Measurements from ENCODE around the gene TMEM163. TPM values are rescaled to one million over a fixed set of nuclear protein-coding genes. Genes with fewer than 3 reads are reported as not detected.
"Not testable (repeated sequence)": the region's sequence is repeated elsewhere in the genome, so short reads cannot be mapped to it uniquely, and the experiment has no call there.

The TMEM163 gene
- polyA plus RNA-seq, 6 donors from 2014 or later = 0.33 to 1.0 (median 0.47) TPM

DNA sequence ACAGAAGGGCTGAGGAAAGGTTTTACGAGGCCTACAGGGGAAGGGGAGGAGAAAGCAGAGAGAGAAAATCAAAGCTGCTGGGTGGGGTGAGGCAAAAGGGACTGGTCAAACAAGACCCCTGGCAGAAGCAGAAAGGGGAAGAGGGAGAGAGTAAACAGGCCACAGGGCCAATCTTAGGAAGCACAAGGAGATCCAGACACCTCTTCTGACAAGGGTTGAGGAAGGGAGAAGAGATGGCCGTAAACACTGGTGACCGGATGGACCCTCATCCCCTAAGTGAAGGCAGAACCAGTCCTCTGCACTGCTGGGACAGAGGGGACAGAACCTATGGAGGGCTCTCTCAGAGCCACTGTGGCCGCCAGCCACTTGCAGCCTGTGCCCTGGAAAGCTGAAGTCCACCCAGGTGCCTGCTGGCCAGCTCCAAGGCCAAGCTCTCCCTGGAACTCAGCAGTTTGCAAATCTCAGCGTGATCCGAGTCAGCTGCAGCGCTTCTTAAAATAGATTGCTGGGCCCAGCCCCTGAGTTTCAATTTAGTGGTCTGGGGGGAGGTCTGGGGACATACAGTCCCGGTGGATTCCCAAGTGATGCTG, 108.8 kb downstream of the TMEM163 start:
- Mint-ChIP-seq H3K27ac (no peak overlapping the region), H3K36me3 (peaks cover 11 to 33% of the 10 kb centered on the region in 2 donors), H3K4me3 (no peak overlapping the region), H3K27me3 (peaks cover 0 to 11% (median 8%) of the 10 kb centered on the region in 3 donors), H3K4me1 (no peaks in the 10 kb centered on the region), H3K9me3 (peaks cover 20 to 33% (median 28%) of the 10 kb centered on the region in 7 donors)
- DNase-seq = no peak
- no peak for ATAC-seq (ENCODE audit: low read depth in 2 of 2)

- ATAC-seq (ENCODE audit: low read depth in 2 of 2) (no peak), DNase-seq (no peak)
- Mint-ChIP-seq H3K27me3 (peaks cover 9 to 44% (median 24%) of the 10 kb centered on the region in 3 donors), H3K36me3 (peaks cover 0 to 16% of the 10 kb centered on the region in 2 donors), H3K27ac (no peak overlapping the region), H3K9me3 (peaks cover 3 to 17% (median 9%) of the 10 kb centered on the region in 7 donors), H3K4me1 (no peaks in the 10 kb centered on the region), H3K4me3 (no peak overlapping the region)
Measured at GRCh38 chr2:134603966-134604365, 114.8 kb downstream of the TMEM163 start.

- peaks cover 3 to 25% (median 10%) of the 10 kb centered on the region in 7 donors for H3K9me3 Mint-ChIP-seq
Measured at GRCh38 chr2:134602666-134603065, 116.1 kb downstream of the TMEM163 start.

DNA sequence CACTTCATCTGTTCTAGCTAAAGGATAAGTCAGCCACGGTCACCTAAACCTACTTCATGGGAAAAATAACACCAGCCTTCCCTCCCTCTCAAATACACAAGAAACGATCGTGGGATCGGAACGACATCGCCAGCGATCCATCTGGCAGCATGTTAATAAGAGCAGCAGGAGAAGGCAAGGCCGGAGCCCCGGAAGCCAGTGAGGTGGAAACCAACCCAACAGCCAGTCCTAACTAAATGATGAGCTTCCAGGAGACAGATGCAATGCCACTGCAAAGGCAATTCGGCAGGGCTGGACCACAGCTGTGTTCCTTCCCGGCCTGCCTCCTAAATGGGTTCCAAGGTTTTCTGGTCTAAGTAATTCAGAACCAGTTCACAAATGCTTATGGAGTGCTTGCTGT, 117.5 kb downstream of the TMEM163 start:
- ATAC-seq (ENCODE audit: low read depth in 2 of 2) (no peak), DNase-seq (no peak)
- no peaks in the 10 kb centered on the region for H3K4me1 Mint-ChIP-seq
- no peak overlapping the region for H3K4me3 Mint-ChIP-seq
- H3K27me3 Mint-ChIP-seq = peaks cover 16 to 38% (median 19%) of the 10 kb centered on the region in 3 donors
- H3K36me3 Mint-ChIP-seq = peaks cover 0 to 10% of the 10 kb centered on the region in 2 donors
- peaks cover 3 to 29% (median 10%) of the 10 kb centered on the region in 7 donors for H3K9me3 Mint-ChIP-seq
- H3K27ac Mint-ChIP-seq = no peak overlapping the region

More at GRCh38 chr2:134602666-134603065, 116.1 kb downstream of the TMEM163 start:
- peaks cover 15 to 44% (median 24%) of the 10 kb centered on the region in 3 donors for H3K27me3 Mint-ChIP-seq
- H3K4me1 Mint-ChIP-seq = no peaks in the 10 kb centered on the region
- H3K36me3 Mint-ChIP-seq = peaks cover 0 to 16% of the 10 kb centered on the region in 2 donors
- ATAC-seq (ENCODE audit: low read depth in 2 of 2) (no peak), DNase-seq (no peak)
- no peak overlapping the region for H3K27ac Mint-ChIP-seq
- H3K4me3 Mint-ChIP-seq = no peak overlapping the region

- no peak overlapping the region for H3K4me3 Mint-ChIP-seq
- DNase-seq = no peak
- no peak overlapping the region for H3K27ac Mint-ChIP-seq
- peaks cover 3 to 35% (median 12%) of the 10 kb centered on the region in 7 donors for H3K9me3 Mint-ChIP-seq
- peaks cover 0 to 9% of the 10 kb centered on the region in 2 donors for H3K36me3 Mint-ChIP-seq
- H3K4me1 Mint-ChIP-seq = no peaks in the 10 kb centered on the region
- peaks cover 16 to 36% (median 18%) of the 10 kb centered on the region in 3 donors for H3K27me3 Mint-ChIP-seq
- ATAC-seq (ENCODE audit: low read depth in 2 of 2) = no peak
Measured at GRCh38 chr2:134600208-134600607, 118.6 kb downstream of the TMEM163 start.

DNA sequence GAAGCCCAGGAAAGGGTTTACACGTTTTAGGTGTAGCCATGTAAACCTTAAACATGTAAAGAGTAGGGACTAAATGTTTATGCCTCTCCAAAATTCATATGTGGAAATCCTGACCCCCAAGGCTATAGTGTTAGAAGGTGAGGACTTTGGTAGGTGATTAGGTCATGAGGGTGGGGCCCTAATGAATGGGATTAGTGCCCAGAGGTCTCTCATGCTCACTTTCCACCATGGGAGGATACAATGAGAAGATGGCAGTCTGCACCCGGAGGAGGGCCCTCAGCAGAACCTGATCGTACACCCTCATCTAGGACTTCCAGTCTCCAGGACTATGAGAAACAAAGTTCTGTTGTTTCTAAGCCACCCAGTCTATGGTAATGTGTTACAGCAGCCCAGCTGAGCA, 119.6 kb downstream of the TMEM163 start:
- H3K27me3 Mint-ChIP-seq = peaks cover 16 to 34% (median 18%) of the 10 kb centered on the region in 3 donors

DNA sequence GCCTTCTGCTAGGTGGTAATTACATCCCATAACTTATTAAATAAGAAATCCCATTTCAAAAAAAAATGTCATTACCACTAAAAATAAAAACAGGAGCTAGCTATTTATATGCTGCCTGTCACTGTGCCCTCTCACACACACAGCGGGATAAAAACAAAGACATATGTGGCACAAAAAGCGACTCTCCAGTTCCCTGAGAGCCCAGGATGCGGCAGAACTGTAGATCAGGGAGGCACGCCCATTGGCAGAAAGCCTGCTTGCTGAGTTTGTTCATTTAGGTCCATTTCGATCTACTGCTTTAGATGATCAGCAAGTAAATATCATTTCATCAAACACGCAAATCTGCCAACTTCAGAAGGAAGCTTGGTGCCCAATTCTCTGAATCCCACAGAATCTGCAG, 124.4 kb downstream of the TMEM163 start:
- H3K4me3 Mint-ChIP-seq = no peak overlapping the region
- peaks cover 0 to 14% (median 4%) of the 10 kb centered on the region in 3 donors for H3K27me3 Mint-ChIP-seq
- H3K9me3 Mint-ChIP-seq = peaks cover 8 to 50% (median 35%) of the 10 kb centered on the region in 7 donors
- H3K36me3 Mint-ChIP-seq = peaks cover 10 to 11% of the 10 kb centered on the region in 2 donors
- no peak for ATAC-seq (ENCODE audit: low read depth in 2 of 2)
- no peak for DNase-seq
- no peak overlapping the region for H3K27ac Mint-ChIP-seq
- H3K4me1 Mint-ChIP-seq = no peaks in the 10 kb centered on the region

More for the DNA sequence above, 119.6 kb downstream of the TMEM163 start:
- Mint-ChIP-seq H3K9me3 (peaks cover 3 to 35% (median 13%) of the 10 kb centered on the region in 7 donors), H3K36me3 (peaks cover 0 to 9% of the 10 kb centered on the region in 2 donors), H3K27ac (no peak overlapping the region), H3K4me3 (no peak overlapping the region), H3K4me1 (no peaks in the 10 kb centered on the region)
- ATAC-seq (ENCODE audit: low read depth in 2 of 2) (no peak), DNase-seq (no peak)

- no peak for DNase-seq
- no peak for ATAC-seq (ENCODE audit: low read depth in 2 of 2)
- Mint-ChIP-seq H3K9me3 (peaks cover 14 to 55% (median 38%) of the 10 kb centered on the region in 7 donors), H3K27me3 (peaks cover 0 to 11% (median 4%) of the 10 kb centered on the region in 3 donors), H3K36me3 (peaks cover 11 to 16% of the 10 kb centered on the region in 2 donors), H3K4me3 (no peak overlapping the region), H3K27ac (no peak overlapping the region), H3K4me1 (no peaks in the 10 kb centered on the region)
Measured at GRCh38 chr2:134593519-134593918, 125.3 kb downstream of the TMEM163 start.

- Mint-ChIP-seq H3K4me1 (no peaks in the 10 kb centered on the region), H3K4me3 (no peak overlapping the region), H3K36me3 (peaks cover 11 to 23% of the 10 kb centered on the region in 2 donors), H3K27me3 (peaks cover 0 to 5% (median 4%) of the 10 kb centered on the region in 3 donors), H3K27ac (no peak overlapping the region), H3K9me3 (peaks cover 13 to 46% (median 40%) of the 10 kb centered on the region in 7 donors)
- no peak for ATAC-seq (ENCODE audit: low read depth in 2 of 2)
- DNase-seq = no peak
Measured at GRCh38 chr2:134592377-134592776, 126.4 kb downstream of the TMEM163 start.

GRCh38 chr2:134591526-134591925, 127.3 kb downstream of the TMEM163 start:
- Mint-ChIP-seq H3K9me3 (peaks cover 13 to 45% (median 40%) of the 10 kb centered on the region in 7 donors), H3K27ac (no peak overlapping the region), H3K27me3 (peaks cover 0 to 5% (median 4%) of the 10 kb centered on the region in 3 donors), H3K4me3 (no peak overlapping the region), H3K36me3 (peaks cover 11 to 23% of the 10 kb centered on the region in 2 donors), H3K4me1 (peaks cover 0 to 1% (median 0%) of the 10 kb centered on the region in 3 donors)
- no peak for ATAC-seq (ENCODE audit: low read depth in 2 of 2)
- no peak for DNase-seq

DNA sequence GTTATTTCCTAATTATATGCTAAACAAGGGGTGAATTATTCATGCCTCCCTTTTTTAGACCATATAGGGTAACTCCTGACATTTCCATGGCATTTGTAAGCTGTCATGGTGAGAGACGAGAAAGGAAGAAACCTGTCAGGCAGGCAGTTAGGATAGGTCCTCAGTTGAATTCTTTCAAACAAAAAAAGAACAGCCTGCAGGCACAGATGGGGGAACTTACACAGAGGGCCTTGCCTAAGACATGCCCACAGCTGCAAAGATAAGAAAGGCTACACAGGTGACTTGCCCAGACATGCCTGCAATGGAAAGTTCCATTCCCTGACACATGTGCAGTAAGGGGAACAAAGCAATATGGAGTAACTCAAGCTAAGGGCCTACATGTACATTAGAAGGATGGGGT, 128.1 kb downstream of the TMEM163 start:
- DNase-seq = no peak
- peaks cover 13 to 45% (median 36%) of the 10 kb centered on the region in 7 donors for H3K9me3 Mint-ChIP-seq
- peaks cover 0 to 5% (median 4%) of the 10 kb centered on the region in 3 donors for H3K27me3 Mint-ChIP-seq
- peak overlapping the region in 1 of 8 donors; percentile 2 for H3K4me3 Mint-ChIP-seq
- H3K4me1 Mint-ChIP-seq = peaks cover 0 to 5% (median 0%) of the 10 kb centered on the region in 3 donors
- ATAC-seq (ENCODE audit: low read depth in 2 of 2) = no peak
- H3K36me3 Mint-ChIP-seq = peaks cover 11 to 23% of the 10 kb centered on the region in 2 donors
- H3K27ac Mint-ChIP-seq = no peak overlapping the region

GRCh38 chr2:134589171-134590083, 129.4 kb downstream of the TMEM163 start:
- ATAC-seq (ENCODE audit: low read depth in 2 of 2); H3K4me3 Mint-ChIP-seq; H3K27me3 Mint-ChIP-seq; H3K27ac Mint-ChIP-seq; H3K4me1 Mint-ChIP-seq; DNase-seq: not testable (repeated sequence)
- peaks cover 13 to 45% (median 33%) of the 10 kb centered on the region in 7 donors for H3K9me3 Mint-ChIP-seq
- peaks cover 11 to 23% of the 10 kb centered on the region in 2 donors for H3K36me3 Mint-ChIP-seq

GRCh38 chr2:134588556-134588955, 130.2 kb downstream of the TMEM163 start:
- H3K9me3 Mint-ChIP-seq = peaks cover 13 to 42% (median 35%) of the 10 kb centered on the region in 7 donors
- peaks cover 11 to 23% of the 10 kb centered on the region in 2 donors for H3K36me3 Mint-ChIP-seq
- no peak for ATAC-seq (ENCODE audit: low read depth in 2 of 2)
- DNase-seq = no peak
- peaks cover 0 to 5% (median 0%) of the 10 kb centered on the region in 3 donors for H3K4me1 Mint-ChIP-seq
- no peak overlapping the region for H3K4me3 Mint-ChIP-seq
- no peak overlapping the region for H3K27ac Mint-ChIP-seq
- peaks cover 0 to 4% (median 0%) of the 10 kb centered on the region in 3 donors for H3K27me3 Mint-ChIP-seq

Measured in naive B cell (primary cell).